Ectodermal cell (in vitro differentiated cells): ENCODE measurements around the gene NFRKB. TPM values are rescaled to one million over a fixed set of nuclear protein-coding genes. Genes with fewer than 3 reads are reported as not detected.

ENCODE experiments used
- H3K27ac ChIP-seq: 2 replicates; pipeline ENCODE4 v1.7.0; 2013; ENCODE audit warnings: mild to moderate bottlenecking, low read depth, low read length; ENCODE audit not compliant: insufficient read depth, poor library complexity, severe bottlenecking
- H3K27me3 ChIP-seq: 2 replicates; pipeline ENCODE4 v1.7.0; 2013; ENCODE audit warnings: mild to moderate bottlenecking, low read length; ENCODE audit not compliant: insufficient read depth, control insufficient read depth, poor library complexity, severe bottlenecking
- H3K36me3 ChIP-seq: one replicate; pipeline ENCODE4 v1.7.0; 2013; ENCODE audit warnings: low read length; ENCODE audit not compliant: control insufficient read depth, insufficient read depth
- H3K4me1 ChIP-seq: one replicate; pipeline ENCODE4 v1.7.0; 2013; ENCODE audit warnings: low read length; ENCODE audit not compliant: control insufficient read depth, insufficient read depth
- H3K4me3 ChIP-seq: 2 replicates; pipeline ENCODE4 v1.7.0; 2013; ENCODE audit warnings: low read depth, low read length, control low read depth; ENCODE audit not compliant: insufficient read depth
- H3K9me3 ChIP-seq: 2 replicates; pipeline ENCODE4 v1.7.0; 2013; ENCODE audit warnings: mild to moderate bottlenecking, low read length, moderate library complexity; ENCODE audit not compliant: control insufficient read depth
- WGBS, 2 experiments: methylation state at CpG; one replicate each; pipeline ENCODE4 v1.1.7; 2013; ENCODE audit warnings: missing lambda C conversion rate in 2 of 2; 5-methylcytosine and 5-hydroxymethylcytosine counted together
- polyA plus RNA-seq, 4 experiments: library from polyadenylated mRNA; stranded (reverse); fragments of 50-300 nt; gene quantifications; one replicate each; pipeline ENCODE4 v1.2.3, GENCODE V29; 2013

NFRKB gene
- 50.4 TPM for polyA plus RNA-seq (2013, experiment 1 of 4)
- polyA plus RNA-seq (2013, experiment 2 of 4): 53.7 TPM
- 37.0 TPM for polyA plus RNA-seq (2013, experiment 3 of 4)
- polyA plus RNA-seq (2013, experiment 4 of 4): 41.3 TPM

DNA sequence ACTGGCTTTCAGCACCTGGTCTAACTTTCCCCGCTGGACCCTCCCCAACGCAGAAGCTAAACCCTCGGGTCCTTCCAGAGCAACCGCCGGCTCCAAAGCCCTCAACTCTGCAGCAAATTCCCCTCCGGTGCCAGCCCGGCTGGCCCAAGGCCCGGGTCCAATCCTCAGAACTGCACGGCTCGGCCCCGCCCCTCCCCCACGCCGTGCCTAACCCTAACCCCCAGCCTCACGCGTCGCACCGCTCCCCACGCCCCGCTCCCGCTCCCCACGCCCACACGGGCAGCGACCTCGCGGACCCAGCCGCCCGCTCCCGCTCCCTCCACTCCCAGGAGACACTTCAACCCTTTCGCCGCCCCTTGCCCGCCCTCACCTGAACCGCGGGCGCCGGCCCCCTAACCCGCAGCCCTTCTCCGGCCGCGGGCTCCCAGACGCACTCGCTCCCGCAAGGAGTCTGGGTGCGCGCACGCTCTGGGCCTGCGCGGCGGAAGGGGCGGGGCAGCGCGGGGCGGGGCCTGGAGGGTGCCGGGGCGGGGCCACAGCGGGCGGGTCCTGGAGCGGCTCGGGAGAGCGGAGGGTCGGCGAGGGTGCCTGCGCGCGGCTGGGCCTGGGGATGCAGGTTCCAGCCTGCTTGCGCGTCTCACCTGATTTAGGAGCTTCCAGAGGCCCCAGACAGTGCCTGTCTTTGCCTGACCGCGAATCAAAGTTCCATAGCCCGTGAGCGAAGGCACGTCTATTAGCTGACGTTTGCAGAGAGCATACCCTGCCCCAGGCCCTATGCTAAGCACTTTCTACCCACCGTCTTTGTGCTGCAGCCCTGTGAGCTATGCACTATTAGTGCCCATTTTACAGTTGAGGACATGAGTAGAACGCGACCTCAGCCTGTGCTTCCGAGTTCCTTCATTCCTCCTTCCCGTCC, at the start of gene NFRKB:
NFRKB (minus strand) TSS at position 453 of the 916 bp plus-strand sequence. CDS start 2,729 bp downstream, outside the sequence.
- WGBS, 2 experiments: 3% methylated on average over 77 of the region's 77 CpGs
- Histone ChIP-seq H3K4me1 (peaks cover 12% of the 10 kb centered on the region), H3K27me3 (no peaks in the 10 kb centered on the region), H3K27ac (peak within 1 kb of the TSS; percentile 19), H3K4me3 (peak within 1 kb of the TSS; percentile 75), H3K9me3 (no peaks in the 10 kb centered on the region), H3K36me3 (peaks cover 10% of the 10 kb centered on the region)

DNA sequence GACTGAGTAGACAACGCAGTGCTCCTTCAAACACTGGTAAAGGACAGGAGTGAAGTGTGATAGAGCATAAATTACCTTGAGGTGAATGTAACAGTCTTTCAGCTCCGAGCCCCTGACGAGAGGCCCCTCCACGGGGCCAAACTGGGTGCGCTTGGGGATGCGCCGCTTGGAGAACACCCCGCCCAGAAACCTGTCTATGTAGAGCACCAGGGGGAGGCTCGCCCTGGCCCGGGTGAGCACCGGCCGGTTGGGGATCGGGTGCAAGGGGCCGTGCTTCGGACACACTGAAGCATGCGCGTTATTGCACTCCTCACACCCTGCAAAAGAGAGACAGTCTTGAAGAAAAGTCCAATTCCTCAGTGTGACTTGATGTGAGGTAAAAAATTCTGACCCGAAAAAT, 49.3 kb upstream of the NFRKB start:
- Histone ChIP-seq H3K27me3 (no peaks in the 10 kb centered on the region), H3K9me3 (no peaks in the 10 kb centered on the region), H3K4me1 (no peaks in the 10 kb centered on the region), H3K36me3 (peaks cover 4% of the 10 kb centered on the region), H3K27ac (no peak overlapping the region), H3K4me3 (no peak overlapping the region)
- WGBS, 2 experiments: 96 to 97% methylated on average over 18 of the region's 18 CpGs

DNA sequence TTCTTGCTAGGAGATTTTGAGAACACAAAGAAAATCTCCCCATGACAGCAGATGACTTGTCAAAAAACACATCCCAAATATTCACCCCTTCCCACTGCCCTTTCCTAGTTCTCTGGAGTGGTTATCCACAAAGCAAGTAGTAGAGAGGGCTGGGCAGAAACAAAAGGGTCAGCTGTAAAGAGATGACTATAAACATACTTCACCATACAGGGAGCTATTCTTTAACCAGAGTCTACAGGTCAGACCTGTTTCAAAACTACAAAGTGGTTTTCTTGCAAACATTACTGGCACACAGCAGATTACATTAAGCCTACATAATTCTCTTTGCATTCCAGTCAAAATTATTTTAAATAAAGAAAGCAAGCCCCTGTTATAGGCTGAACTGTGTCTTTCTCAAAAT, 47.7 kb upstream of the NFRKB start:
- H3K9me3 ChIP-seq: no peaks in the 10 kb centered on the region
- no peak overlapping the region for H3K27ac ChIP-seq
- H3K27me3 ChIP-seq: no peaks in the 10 kb centered on the region
- peaks cover 4% of the 10 kb centered on the region for H3K36me3 ChIP-seq
- no peak overlapping the region for H3K4me3 ChIP-seq
- H3K4me1 ChIP-seq: no peaks in the 10 kb centered on the region

DNA sequence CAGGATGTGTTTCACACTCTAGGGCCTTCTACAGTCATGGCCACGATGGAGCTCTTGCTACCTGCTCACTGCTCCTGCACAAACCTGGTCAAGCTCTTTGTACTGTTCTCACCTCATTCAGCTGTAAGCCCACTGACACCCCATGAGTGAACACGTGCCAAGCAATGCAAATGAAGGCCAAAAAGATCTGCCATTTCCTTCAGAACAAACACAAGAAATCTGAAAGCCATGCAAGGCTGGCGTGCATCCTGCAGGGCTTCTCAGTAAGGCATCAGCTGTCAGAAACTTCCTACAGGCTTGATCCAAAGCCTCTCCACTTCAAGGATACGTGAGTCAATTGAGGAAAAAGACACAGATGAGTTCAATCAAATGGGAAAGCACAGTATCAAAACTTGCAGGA, 44.1 kb upstream of the NFRKB start:
- H3K36me3 ChIP-seq: peaks cover 4% of the 10 kb centered on the region
- no peak overlapping the region for H3K4me3 ChIP-seq
- H3K9me3 ChIP-seq: no peaks in the 10 kb centered on the region
- WGBS, 2 experiments: 85 to 92% methylated on average over 4 of the region's 4 CpGs
- H3K4me1 ChIP-seq: no peaks in the 10 kb centered on the region
- H3K27ac ChIP-seq: no peak overlapping the region
- H3K27me3 ChIP-seq: no peaks in the 10 kb centered on the region

DNA sequence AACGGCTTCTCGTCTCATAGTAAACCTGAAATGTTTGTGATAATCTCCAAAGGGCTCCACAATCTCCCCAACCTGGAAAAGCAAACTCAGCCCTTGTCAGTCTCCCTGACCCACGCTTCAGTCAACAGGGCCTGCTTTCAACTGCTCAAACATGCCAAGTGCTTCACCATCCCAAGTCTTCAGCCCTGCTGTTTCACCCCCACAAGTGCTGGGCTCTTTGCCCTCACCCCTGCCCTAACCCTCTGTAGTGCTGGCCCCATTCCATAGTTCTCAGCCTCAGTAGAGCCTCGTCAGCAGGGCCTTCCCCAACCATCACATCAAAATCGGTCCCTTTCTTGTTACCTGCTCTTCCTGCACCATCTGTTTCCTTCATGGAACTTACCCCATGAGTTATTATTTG, 43.4 kb upstream of the NFRKB start:
- no peaks in the 10 kb centered on the region for H3K9me3 ChIP-seq
- H3K36me3 ChIP-seq: peaks cover 4% of the 10 kb centered on the region
- no peaks in the 10 kb centered on the region for H3K27me3 ChIP-seq
- H3K27ac ChIP-seq: no peak overlapping the region
- 95 to 96% methylated on average over 5 of the region's 5 CpGs for WGBS, 2 experiments
- H3K4me3 ChIP-seq: no peak overlapping the region
- no peaks in the 10 kb centered on the region for H3K4me1 ChIP-seq

DNA sequence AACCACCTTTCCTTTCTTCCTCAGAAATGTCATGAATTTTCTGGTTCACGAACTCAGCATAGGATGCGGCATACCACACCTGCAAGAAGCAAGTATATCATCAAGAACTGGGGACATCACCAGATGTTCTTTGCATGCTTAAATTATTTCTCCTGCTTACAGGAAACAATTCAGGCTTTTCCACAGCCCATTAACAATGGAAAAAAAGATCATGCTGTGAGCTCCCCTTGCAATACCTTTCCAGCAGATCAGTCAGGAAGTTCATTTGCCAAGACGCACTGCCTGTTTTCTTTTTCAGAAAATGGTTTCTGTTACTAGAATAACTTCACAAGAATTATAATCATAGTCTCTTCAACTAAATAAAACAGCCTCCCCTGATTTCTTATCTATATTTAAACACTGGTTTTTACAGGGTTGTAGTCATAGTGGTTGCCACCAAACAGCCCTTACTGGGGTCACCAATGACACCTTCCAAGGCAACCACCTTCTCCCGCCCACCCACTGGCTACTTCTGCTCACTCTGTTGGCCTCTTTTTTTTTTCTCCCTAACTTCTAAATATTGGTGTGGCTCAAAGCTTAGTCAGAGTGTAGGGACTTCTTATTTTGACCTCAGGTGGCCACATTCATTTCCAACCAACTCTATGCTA, 42.3 kb upstream of the NFRKB start:
- Histone ChIP-seq H3K4me3 (no peak overlapping the region), H3K27ac (no peak overlapping the region), H3K27me3 (no peaks in the 10 kb centered on the region), H3K36me3 (peaks cover 4% of the 10 kb centered on the region), H3K9me3 (no peaks in the 10 kb centered on the region), H3K4me1 (no peaks in the 10 kb centered on the region)
- WGBS, 2 experiments: 89 to 91% methylated on average over 4 of the region's 4 CpGs

DNA sequence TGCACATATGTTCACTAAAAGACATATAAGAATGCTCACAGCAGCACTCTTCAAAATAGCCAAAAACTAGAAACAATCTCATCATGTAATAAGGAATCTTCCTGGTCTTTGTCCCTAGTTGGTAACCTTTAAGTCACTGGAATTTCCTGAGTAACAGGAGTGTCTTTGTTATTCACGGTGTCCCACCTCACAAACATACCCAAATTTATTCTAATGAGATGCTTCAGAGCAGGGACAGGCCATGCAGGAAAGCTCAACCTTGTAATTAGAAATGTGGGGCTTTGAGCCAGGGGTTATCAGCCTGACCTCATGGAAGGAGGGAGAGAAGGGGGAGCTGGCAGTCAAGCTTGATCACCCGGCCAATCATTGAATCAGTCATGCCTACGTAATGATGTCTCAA, 40.3 kb upstream of the NFRKB start:
- Histone ChIP-seq H3K36me3 (no peaks in the 10 kb centered on the region), H3K27ac (no peak overlapping the region), H3K27me3 (no peaks in the 10 kb centered on the region), H3K4me3 (no peak overlapping the region), H3K4me1 (no peaks in the 10 kb centered on the region), H3K9me3 (no peaks in the 10 kb centered on the region)
- 88 to 92% methylated on average over 2 to 3 of the region's 3 CpGs for WGBS, 2 experiments

DNA sequence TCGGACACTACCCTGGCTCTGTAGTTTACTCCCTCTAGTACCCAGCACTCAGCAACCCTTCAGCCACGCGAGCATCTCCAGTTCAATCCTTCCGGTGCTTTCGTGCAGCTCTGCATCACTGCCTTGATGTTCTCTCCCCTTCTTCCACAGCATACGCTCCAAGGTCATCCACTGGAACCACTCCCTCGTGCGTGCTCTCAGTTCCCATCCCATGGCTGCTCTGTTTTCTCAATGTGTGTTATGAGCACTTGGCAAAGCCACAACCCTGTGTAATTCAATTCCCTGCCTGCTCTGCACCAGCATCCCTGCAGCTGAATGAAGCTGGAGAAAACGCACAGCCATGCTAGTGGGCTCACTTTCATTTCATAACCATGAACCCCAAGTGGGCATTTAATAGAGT, 38.5 kb upstream of the NFRKB start:
- Histone ChIP-seq H3K4me3 (no peak overlapping the region), H3K9me3 (no peaks in the 10 kb centered on the region), H3K27ac (no peak overlapping the region), H3K36me3 (no peaks in the 10 kb centered on the region), H3K4me1 (no peaks in the 10 kb centered on the region), H3K27me3 (no peaks in the 10 kb centered on the region)
- WGBS, 2 experiments: 91 to 94% methylated on average over 9 of the region's 9 CpGs

DNA sequence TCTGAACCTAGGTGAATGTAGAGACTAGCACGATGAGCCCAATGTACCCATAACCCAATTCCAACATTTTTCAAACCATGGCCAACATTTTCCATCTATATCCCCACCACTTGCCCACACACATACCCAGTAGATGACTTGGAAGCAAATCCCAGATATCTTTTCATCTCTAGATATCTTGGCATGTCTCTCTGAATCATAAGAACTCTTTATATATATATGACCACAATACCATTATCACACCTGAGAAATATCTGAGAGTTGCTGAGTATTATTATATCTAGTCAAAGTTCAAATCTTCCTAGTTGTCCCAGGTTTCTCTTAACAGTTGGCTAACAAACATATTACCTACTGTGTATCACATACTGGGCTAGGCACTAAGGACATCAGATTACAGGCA, 37.9 kb upstream of the NFRKB start:
- 91 to 100% methylated on average over 1 of the region's 1 CpG for WGBS, 2 experiments
- Histone ChIP-seq H3K4me3 (no peak overlapping the region), H3K27me3 (no peaks in the 10 kb centered on the region), H3K9me3 (no peaks in the 10 kb centered on the region), H3K27ac (no peak overlapping the region), H3K4me1 (no peaks in the 10 kb centered on the region), H3K36me3 (no peaks in the 10 kb centered on the region)

DNA sequence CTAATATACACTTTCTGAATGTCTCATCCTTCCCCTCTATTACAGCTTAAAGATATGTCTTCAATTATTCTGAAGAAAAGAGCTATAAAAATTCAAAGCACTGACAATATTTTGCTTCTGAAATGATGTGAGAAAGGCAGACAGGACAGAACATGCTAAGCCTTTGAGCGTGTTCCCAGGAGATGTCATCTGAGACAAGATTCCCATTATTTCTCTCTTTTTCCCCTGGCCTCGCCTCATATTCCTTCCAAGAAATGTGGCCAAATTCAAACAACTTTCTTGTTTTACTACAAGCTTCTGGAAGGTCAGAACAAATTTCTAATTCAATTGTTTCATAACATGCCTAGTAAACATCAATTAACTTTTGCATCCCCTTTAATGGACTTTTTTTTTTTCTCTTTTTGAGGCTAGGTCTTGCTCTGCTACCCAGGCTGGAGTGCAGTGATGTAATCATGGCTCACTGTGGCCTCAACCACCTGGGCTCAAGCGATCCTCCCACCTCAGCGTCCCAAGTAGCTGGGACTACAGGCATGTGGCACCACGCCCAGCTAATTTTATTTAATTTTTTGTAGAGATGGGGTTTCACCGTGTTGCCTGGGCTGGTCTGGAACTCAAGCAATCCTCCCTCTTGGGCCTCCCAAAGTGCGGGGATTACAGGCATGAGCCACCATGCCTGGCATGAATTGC, 37.1 kb upstream of the NFRKB start:
- no peak overlapping the region for H3K27ac ChIP-seq
- no peaks in the 10 kb centered on the region for H3K36me3 ChIP-seq
- no peaks in the 10 kb centered on the region for H3K9me3 ChIP-seq
- WGBS, 2 experiments: 94 to 95% methylated on average over 7 of the region's 7 CpGs
- H3K4me3 ChIP-seq: no peak overlapping the region
- H3K4me1 ChIP-seq: no peaks in the 10 kb centered on the region
- no peaks in the 10 kb centered on the region for H3K27me3 ChIP-seq
